ENCODE results near the gene PIEZO1. TPM values are rescaled to one million over a fixed set of nuclear protein-coding genes. Genes with fewer than 3 reads are reported as not detected.

PIEZO1 gene
- total and polyA plus RNA-seq, 9 of the 15 experiments (the other 6 are each of a cell fraction or from before 2014, with no cell fraction given) = 3.6 to 432 (median 131) TPM

DNA sequence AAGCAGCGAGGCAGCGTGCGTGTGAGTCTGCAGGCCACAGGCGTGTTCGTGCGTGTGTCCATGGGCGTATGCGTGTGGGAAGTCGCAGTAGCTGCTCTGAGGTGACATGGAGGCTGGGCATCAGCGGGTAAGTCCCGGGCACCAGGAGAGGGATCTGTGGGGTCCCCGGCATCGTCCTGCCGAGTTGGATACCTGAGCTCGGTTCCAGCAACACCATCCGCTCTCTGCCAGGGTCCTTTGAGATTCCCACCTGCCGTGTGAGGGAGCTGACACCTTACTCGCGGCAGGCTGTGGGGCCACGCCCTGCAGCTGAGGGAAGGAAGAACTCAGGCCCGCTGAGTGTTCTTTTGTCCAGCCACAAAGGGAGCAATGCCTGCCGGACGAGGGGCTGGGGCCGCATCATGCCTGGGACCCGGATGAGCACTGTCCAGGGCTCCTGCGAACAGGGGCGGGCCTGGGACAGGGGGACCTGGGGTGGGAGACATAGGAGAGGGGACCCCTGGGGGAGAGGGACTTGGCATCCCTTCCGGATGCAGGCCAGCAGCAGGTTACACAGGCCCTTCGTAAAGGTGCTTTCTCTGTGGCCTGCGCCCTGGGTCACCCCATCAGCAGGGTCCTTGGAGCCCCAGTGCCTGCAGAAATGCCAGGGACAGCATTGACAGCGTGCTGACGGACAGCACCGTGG lies 93.7 kb downstream of the PIEZO1 start:
- POLR2A ChIA-PET = interaction anchor here (1.1 to 1.4 kb wide), 2 partner anchors 10 kb away, joined by 3 to 4 read pairs; no protein-coding TSS in a partner anchor
- H3K27ac ChIP-seq (ENCODE audit: extremely low read depth, low read depth, low read length) = no peak overlapping the region
- ATAC-seq (no peak), DNase-seq (ENCODE audit: extremely low read depth in 1 of 4, low spot score in 3 of 4) (no peak), FAIRE-seq (no peak)
- H3K4me1 ChIP-seq (replicated peaks in 1 of 2; ENCODE audit: control insufficient read depth in 2 of 2, insufficient read depth in 2 of 2, low read length in 2 of 2) = peaks cover 38 to 88% of the 10 kb centered on the region in 2 experiments
- intact Hi-C loops (cut with micrococcal nuclease) (no loop called here), in situ Hi-C loops (cut with MboI) (no loop called here)
- H3K79me2 ChIP-seq (ENCODE audit: control insufficient read depth, insufficient read depth, low read length) = no peaks in the 10 kb centered on the region; the same call in 2 of the 3 replicates
- H3K4me2 ChIP-seq (ENCODE audit: insufficient read depth, low read length) = no peak overlapping the region
- H3K9me3 ChIP-seq (replicated peaks; ENCODE audit: control insufficient read depth, insufficient read depth, low read depth, low read length) = no peaks in the 10 kb centered on the region
- no peaks in the 10 kb centered on the region for H3K27me3 ChIP-seq (ENCODE audit: control insufficient read depth in 2 of 2, insufficient read depth in 2 of 2, low read length in 2 of 2)
- CTCF ChIA-PET (ENCODE audit: low intra/inter-chr PET ratio) = interaction anchor here (0.6 kb wide), 1 partner anchor 46 kb away, joined by 3 read pairs; no protein-coding TSS in a partner anchor
- peaks cover 4% of the 10 kb centered on the region; the same call in 1 of the 3 replicates for H3K36me3 ChIP-seq (ENCODE audit: control insufficient read depth, insufficient read depth, low read length)
- no peak overlapping the region for H3K4me3 ChIP-seq
- H3K9me1 ChIP-seq (ENCODE audit: control insufficient read depth, insufficient read depth, low read length) = no peaks in the 10 kb centered on the region
- H2AFZ ChIP-seq (ENCODE audit: low read depth, low read length) = no peak overlapping the region
- WGBS (ENCODE audit: insufficient coverage, low coverage, missing lambda C conversion rate) = 87% methylated on average over 29 of the region's 33 CpGs
- TF ChIP-seq MAZ (CRISPR knock-in tag; conservative IDR thresholded peaks at IDR 0.05 in 1 of 2, IDR thresholded peaks at IDR 0.05 in 1 of 2) (no peak), NCOA4 (IDR thresholded peaks at IDR 0.05; ENCODE audit: partially characterized antibody) (no peak), HSF4 (CRISPR knock-in tag; IDR thresholded peaks at IDR 0.05; ENCODE audit: borderline replicate concordance) (no peak), HDAC2 (IDR thresholded peaks at IDR 0.05) (no peak), GTF2A2 (tag; IDR thresholded peaks at IDR 0.05) (no peak), ZBTB1 (CRISPR knock-in tag; IDR thresholded peaks at IDR 0.05; ENCODE audit: borderline replicate concordance, low read depth) (no peak), TCF7L2 (IDR thresholded peaks at IDR 0.05; ENCODE audit: low read depth, low read length) (no peak), SMAD1 (IDR thresholded peaks at IDR 0.05; ENCODE audit: low read depth, low read length, partially characterized antibody) (no peak), TRIM24 (IDR thresholded peaks at IDR 0.05) (no peak), CXXC5 (CRISPR knock-in tag; IDR thresholded peaks at IDR 0.05) (no peak), ZNF311 (CRISPR knock-in tag; IDR thresholded peaks at IDR 0.05) (no peak), RNF219 (CRISPR knock-in tag; IDR thresholded peaks at IDR 0.05) (no peak)
- TF ChIP-seq, protein P1, sequence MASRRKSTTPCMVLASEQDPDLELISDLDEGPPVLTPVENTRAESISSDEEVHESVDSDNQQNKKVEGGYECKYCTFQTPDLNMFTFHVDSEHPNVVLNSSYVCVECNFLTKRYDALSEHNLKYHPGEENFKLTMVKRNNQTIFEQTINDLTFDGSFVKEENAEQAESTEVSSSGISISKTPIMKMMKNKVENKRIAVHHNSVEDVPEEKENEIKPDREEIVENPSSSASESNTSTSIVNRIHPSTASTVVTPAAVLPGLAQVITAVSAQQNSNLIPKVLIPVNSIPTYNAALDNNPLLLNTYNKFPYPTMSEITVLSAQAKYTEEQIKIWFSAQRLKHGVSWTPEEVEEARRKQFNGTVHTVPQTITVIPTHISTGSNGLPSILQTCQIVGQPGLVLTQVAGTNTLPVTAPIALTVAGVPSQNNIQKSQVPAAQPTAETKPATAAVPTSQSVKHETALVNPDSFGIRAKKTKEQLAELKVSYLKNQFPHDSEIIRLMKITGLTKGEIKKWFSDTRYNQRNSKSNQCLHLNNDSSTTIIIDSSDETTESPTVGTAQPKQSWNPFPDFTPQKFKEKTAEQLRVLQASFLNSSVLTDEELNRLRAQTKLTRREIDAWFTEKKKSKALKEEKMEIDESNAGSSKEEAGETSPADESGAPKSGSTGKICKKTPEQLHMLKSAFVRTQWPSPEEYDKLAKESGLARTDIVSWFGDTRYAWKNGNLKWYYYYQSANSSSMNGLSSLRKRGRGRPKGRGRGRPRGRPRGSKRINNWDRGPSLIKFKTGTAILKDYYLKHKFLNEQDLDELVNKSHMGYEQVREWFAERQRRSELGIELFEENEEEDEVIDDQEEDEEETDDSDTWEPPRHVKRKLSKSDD (conservative IDR thresholded peaks at IDR 0.05; ENCODE audit: low read length) = no peak
- no TSS peak for BruUV-seq (replicated peaks)
- peak overlapping the region in 1 of 2 experiments; percentile 70; a peak in 2 of 4 replicates for H3K9ac ChIP-seq (ENCODE audit: insufficient read depth in 1 of 2, low read depth in 2 of 2, low read length in 2 of 2)
- no peaks in the 10 kb centered on the region; the same call in 1 of the 2 replicates for H4K20me1 ChIP-seq (replicated peaks; ENCODE audit: control insufficient read depth, insufficient read depth, low read length)
